K562 (cell line): Measurements from ENCODE around the gene NASP. TPM values are rescaled to one million over a fixed set of nuclear protein-coding genes. Genes with fewer than 3 reads are reported as not detected.
A peak's percentile ranks its signal among the peaks of the same experiment; 100 is the strongest.

Experiments
- BACH1 ChIP-seq: fragments of 200-800 bp; sonication (Bioruptor generic); IDR thresholded peaks from 2 replicates; pipeline ENCODE4 v1.6.1; 2016; ENCODE audit warnings: missing genetic modification characterization, missing compliant biosample characterization
- DMBX1 ChIP-seq: fragments of 250-450 bp; sonication (Bioruptor Pico); IDR thresholded peaks from 2 replicates; pipeline ENCODE4 v1.8.0; 2022; ENCODE audit warnings: inconsistent platforms, mild to moderate bottlenecking, moderate library complexity, borderline replicate concordance
- ETS2 ChIP-seq: IDR thresholded peaks from 2 replicates; pipeline ENCODE4 v1.6.1; 2016; ENCODE audit warnings: borderline replicate concordance, missing genetic modification characterization, mild to moderate bottlenecking, moderate library complexity, missing compliant biosample characterization; ENCODE audit not compliant: poor library complexity, severe bottlenecking
- HDAC2 ChIP-seq: fragments of 450-650 bp; IDR thresholded peaks from 2 replicates; pipeline ENCODE4 v1.6.1; 2016; ENCODE audit warnings: mild to moderate bottlenecking
- HOMEZ ChIP-seq: fragments of 250-450 bp; sonication (Bioruptor Pico); IDR thresholded peaks from 2 replicates; pipeline ENCODE4 v1.4.0; 2020; ENCODE audit warnings: mild to moderate bottlenecking, moderate library complexity
- ILK ChIP-seq: fragments of 450-650 bp; IDR thresholded peaks from 2 replicates; pipeline ENCODE4 v1.6.1; 2016; ENCODE audit warnings: missing genetic modification characterization, low read depth, mild to moderate bottlenecking, missing compliant biosample characterization, moderate library complexity, borderline replicate concordance
- KAT7 ChIP-seq: sonication (generic); formaldehyde crosslinking; IDR thresholded peaks from 2 replicates; pipeline ENCODE4 v1.8.0; 2022; ENCODE audit warnings: missing genetic modification reagents, mild to moderate bottlenecking, borderline replicate concordance
- KDM1A ChIP-seq, 2 experiments: fragments of 450-650 bp; IDR thresholded peaks; 2 replicates each; pipeline ENCODE4 v1.6.1; 2016; ENCODE audit warnings: mild to moderate bottlenecking in 2 of 2
- KLF13 ChIP-seq: fragments of 450-650 bp; IDR thresholded peaks from 2 replicates; pipeline ENCODE4 v1.6.1; 2016; ENCODE audit warnings: missing genetic modification characterization, low read depth, mild to moderate bottlenecking, missing compliant biosample characterization, moderate library complexity, borderline replicate concordance
- NFYB ChIP-seq: IDR thresholded peaks from 2 replicates; pipeline ENCODE4 v1.6.1; 2011; ENCODE audit warnings: mild to moderate bottlenecking, moderate library complexity; ENCODE audit not compliant: insufficient read length; ENCODE audit errors: extremely low read depth
- PPARD ChIP-seq: fragments of 250-450 bp; sonication (Bioruptor Pico); IDR thresholded peaks from 2 replicates; pipeline ENCODE4 v1.8.0; 2022; ENCODE audit warnings: inconsistent platforms, mild to moderate bottlenecking, moderate library complexity
- RFX7 ChIP-seq: fragments of 250-450 bp; sonication (Bioruptor Pico); IDR thresholded peaks from 2 replicates; pipeline ENCODE4 v1.5.1; 2021; ENCODE audit warnings: mild to moderate bottlenecking
- TRIM28 ChIP-seq: fragments of 450-650 bp; IDR thresholded peaks from 2 replicates; pipeline ENCODE4 v1.6.1; 2017
- TSC22D4 ChIP-seq: fragments of 450-650 bp; IDR thresholded peaks from 2 replicates; pipeline ENCODE4 v1.6.1; 2016; ENCODE audit warnings: missing genetic modification characterization, missing biosample characterization, control low read depth
- ZBTB11 ChIP-seq, 3 experiments: fragments of 200-800 bp in 1 of 3; fragments of 250-450 bp in 1 of 3; fragments of 450-650 bp in 1 of 3; sonication (Bioruptor Pico) in 1 of 3; sonication (Bioruptor generic) in 1 of 3; formaldehyde crosslinking in 1 of 3; IDR thresholded peaks; 2 replicates each; pipeline versions ENCODE4 v1.6.1 to v1.8.0; 2016 to 2022; ENCODE audit warnings: mild to moderate bottlenecking in 2 of 3, missing genetic modification characterization in 2 of 3, missing compliant biosample characterization in 1 of 3, moderate library complexity in 1 of 3
- polyA plus RNA-seq, 8 experiments: library from polyadenylated mRNA; depleted of rRNA in 4 of 8; stranded (reverse) in 5 of 8; unstranded in 3 of 8; fragments of >200 nt; fragmentation: Nextera tagmentation in 2 of 8; fragmentation: Illumina TruSeq in 1 of 8; extraction: Ambion mirVana in 2 of 8; extraction: Trizol in 1 of 8; gene quantifications; 2 replicates each; pipeline versions ENCODE4 v1.2.1 to v1.2.3, GENCODE V29; 2011 to 2014; ENCODE audit warnings: inconsistent platforms in 1 of 8, missing spikeins in 1 of 8
- total RNA-seq, 7 experiments: library from RNA; depleted of rRNA in 6 of 7; stranded (reverse); fragments of >200 nt in 6 of 7; fragmentation: Illumina TruSeq in 2 of 7; extraction: Trizol in 2 of 7; gene quantifications; 2 replicates each; pipeline versions ENCODE4 v1.2.1 to v1.2.3, GENCODE V29; 2011 to 2021; ENCODE audit warnings: low replicate concordance in 1 of 7

Gene NASP
- total and polyA plus RNA-seq, 9 of the 15 experiments (the other 6 are each of a cell fraction or from before 2014, with no cell fraction given), result 199 to 578 (median 419) TPM

GRCh38 chr1:45550401-45551351 is 33.2 kb upstream of the NASP start, which contains the start of gene AKR1A1 (continued):
- TF ChIP-seq DMBX1 (peak; percentile 80), KLF13 (tag) (peak; percentile 52), ZBTB11 (CRISPR knock-in tag; IDR thresholded peaks at IDR 0.05) (peak in 1 of 3 experiments; percentile 87; a peak in 2 of 6 replicates), RFX7 (CRISPR knock-in tag) (no peak), HOMEZ (CRISPR knock-in tag) (no peak), BACH1 (tag) (0 out of 2 replicates have a peak, but pooled peaks have one; percentile 44), HDAC2 (peak; percentile 94), PPARD (no peak), ILK (tag) (no peak), TSC22D4 (tag) (no peak), ETS2 (peak; percentile 52), KAT7 (CRISPR knock-in tag) (peak; percentile 91), KDM1A (IDR thresholded peaks at IDR 0.05) (no peak), NFYB (no peak), TRIM28 (no peak)
